ENCODE measurements around the gene RMND5A.

Gene RMND5A

GRCh38 chr2:86822668-86823345 lies 102.7 kb downstream of the RMND5A start:
- Histone ChIP-seq H3K27me3 (ENCODE audit: control insufficient read depth, insufficient read depth, low read length) (peaks cover 39% of the 10 kb centered on the region), H3K9ac (ENCODE audit: low read depth, low read length) (no peak overlapping the region), H3K9me3 (replicated peaks; ENCODE audit: low read length) (no peaks in the 10 kb centered on the region), H3K4me1 (ENCODE audit: control insufficient read depth, insufficient read depth, low read length) (no peaks in the 10 kb centered on the region), H3K4me2 (ENCODE audit: low read length) (no peak overlapping the region), H3K36me3 (ENCODE audit: insufficient read depth, low read length) (no peaks in the 10 kb centered on the region), H3K4me3 (ENCODE audit: low read length) (no peak overlapping the region)

GRCh38 chr2:86825036-86825692 lies 105.1 kb downstream of the RMND5A start:
- Histone ChIP-seq H3K4me3 (ENCODE audit: low read length) (no peak overlapping the region), H3K9ac (ENCODE audit: low read depth, low read length) (no peak overlapping the region), H3K4me1 (ENCODE audit: control insufficient read depth, insufficient read depth, low read length) (no peaks in the 10 kb centered on the region), H3K9me3 (replicated peaks; ENCODE audit: low read length) (no peaks in the 10 kb centered on the region), H3K36me3 (ENCODE audit: insufficient read depth, low read length) (no peaks in the 10 kb centered on the region), H3K27me3 (ENCODE audit: control insufficient read depth, insufficient read depth, low read length) (peaks cover 32% of the 10 kb centered on the region), H3K4me2 (ENCODE audit: low read length) (no peak overlapping the region)

- Histone ChIP-seq H3K9ac (ENCODE audit: low read depth, low read length) (no peak overlapping the region), H3K4me3 (ENCODE audit: low read length) (no peak overlapping the region)
Measured at GRCh38 chr2:86825693-86826381, 105.7 kb downstream of the RMND5A start.

GRCh38 chr2:86826951-86827350 lies 106.9 kb downstream of the RMND5A start:
- H3K4me2 ChIP-seq (ENCODE audit: low read length) = no peak overlapping the region
- H3K9ac ChIP-seq (ENCODE audit: low read depth, low read length) = no peak overlapping the region
- H3K27me3 ChIP-seq (ENCODE audit: control insufficient read depth, insufficient read depth, low read length) = peaks cover 39% of the 10 kb centered on the region
- H3K9me3 ChIP-seq (replicated peaks; ENCODE audit: low read length) = no peaks in the 10 kb centered on the region
- no peak overlapping the region for H3K4me3 ChIP-seq (ENCODE audit: low read length)
- no peaks in the 10 kb centered on the region for H3K4me1 ChIP-seq (ENCODE audit: control insufficient read depth, insufficient read depth, low read length)
- no peaks in the 10 kb centered on the region for H3K36me3 ChIP-seq (ENCODE audit: insufficient read depth, low read length)

More at GRCh38 chr2:86825693-86826381, 105.7 kb downstream of the RMND5A start:
- no peaks in the 10 kb centered on the region for H3K36me3 ChIP-seq (ENCODE audit: insufficient read depth, low read length)
- H3K9me3 ChIP-seq (replicated peaks; ENCODE audit: low read length) = no peaks in the 10 kb centered on the region
- peaks cover 29% of the 10 kb centered on the region for H3K27me3 ChIP-seq (ENCODE audit: control insufficient read depth, insufficient read depth, low read length)
- no peaks in the 10 kb centered on the region for H3K4me1 ChIP-seq (ENCODE audit: control insufficient read depth, insufficient read depth, low read length)
- H3K4me2 ChIP-seq (ENCODE audit: low read length) = no peak overlapping the region

Measured in skeletal muscle satellite cell (primary cell).